GM18867 (cell line): Measurements from ENCODE around the gene YWHAH.
"Not testable (repeated sequence)": the region's sequence is repeated elsewhere in the genome, so short reads cannot be mapped to it uniquely, and the experiment has no call there.

ENCODE experiments used
- ATAC-seq: cut with Tn5 transposase; IDR thresholded peaks from one replicate; pipeline ENCODE4 v1.9.1; 2021; ENCODE audit warnings: mild to moderate bottlenecking, moderate library complexity; ENCODE audit not compliant: unreplicated experiment

YWHAH gene

DNA sequence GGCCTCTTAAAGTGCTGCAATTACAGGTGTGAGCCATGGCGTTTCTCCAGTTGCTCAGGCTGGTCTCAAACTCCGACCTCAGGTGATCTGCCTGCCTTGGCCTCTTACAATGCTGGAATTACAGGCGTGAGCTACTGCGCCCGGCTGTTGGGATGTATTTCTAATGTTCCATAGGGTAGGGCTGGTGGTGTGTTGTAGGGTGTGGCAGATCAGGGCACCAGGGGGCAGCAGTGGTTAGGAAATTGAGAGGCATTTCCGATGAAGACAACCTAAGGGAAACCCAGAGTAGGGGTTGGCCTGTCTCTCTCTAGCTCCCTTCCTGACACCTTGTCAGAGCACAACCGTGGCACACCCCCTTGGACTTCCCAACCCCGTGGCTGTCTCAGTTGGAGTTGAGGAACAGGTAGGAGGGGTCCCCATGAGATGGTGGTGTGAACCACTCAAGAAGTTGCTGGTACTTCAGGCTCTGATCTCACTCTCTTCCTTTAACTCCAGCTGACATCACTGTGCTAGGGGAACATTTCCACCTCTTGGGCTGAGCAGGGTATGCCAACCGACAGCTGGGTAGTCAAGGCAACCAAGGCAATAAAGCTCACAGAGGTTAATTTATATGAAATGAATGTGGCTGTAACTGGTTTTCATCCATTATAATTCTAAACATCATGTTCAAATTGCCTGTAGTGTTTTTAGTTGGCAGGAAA lies 33.0 kb downstream of the YWHAH start:
- peak; percentile 41 for ATAC-seq

DNA sequence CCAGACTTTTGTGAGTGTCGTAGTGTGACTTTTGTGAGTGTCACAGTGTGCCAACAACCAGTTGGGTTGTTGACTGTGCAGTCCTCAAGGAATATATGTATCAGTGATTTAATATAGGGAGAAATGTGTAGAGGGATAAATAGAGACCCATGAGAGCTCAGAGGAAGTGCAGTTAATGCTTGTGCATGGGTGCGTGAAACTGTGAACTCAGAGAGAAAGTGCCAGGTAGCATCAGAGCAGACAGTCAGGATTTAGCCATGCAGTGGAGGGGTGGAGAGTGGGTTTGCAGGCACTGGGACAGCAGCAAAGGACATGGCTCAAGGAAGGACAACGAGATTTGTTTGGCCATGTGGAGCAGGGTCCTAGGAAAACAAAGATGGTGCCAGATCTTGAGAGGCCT lies 33.6 kb downstream of the YWHAH start:
- no peak for ATAC-seq

DNA sequence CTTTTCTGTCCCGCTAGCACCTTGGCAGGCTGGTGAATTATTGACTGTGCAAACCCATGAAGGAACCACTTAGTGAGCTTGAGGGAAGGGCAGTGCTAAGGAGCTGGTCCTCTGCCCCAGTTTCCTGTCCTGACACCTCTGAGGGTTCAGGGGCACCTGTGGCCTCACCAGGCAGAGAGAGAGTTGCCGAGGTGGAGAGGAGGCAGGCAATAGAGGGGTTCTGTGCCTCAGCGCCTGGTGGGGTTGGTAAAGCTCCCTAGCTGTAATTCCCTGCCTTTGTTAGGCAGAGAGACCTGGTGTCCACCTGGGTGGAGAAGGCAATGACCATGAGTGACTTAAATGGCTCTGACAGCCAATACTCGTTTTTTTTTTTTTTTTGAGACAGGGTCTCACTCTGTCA lies 36.3 kb downstream of the YWHAH start:
- no peak for ATAC-seq

DNA sequence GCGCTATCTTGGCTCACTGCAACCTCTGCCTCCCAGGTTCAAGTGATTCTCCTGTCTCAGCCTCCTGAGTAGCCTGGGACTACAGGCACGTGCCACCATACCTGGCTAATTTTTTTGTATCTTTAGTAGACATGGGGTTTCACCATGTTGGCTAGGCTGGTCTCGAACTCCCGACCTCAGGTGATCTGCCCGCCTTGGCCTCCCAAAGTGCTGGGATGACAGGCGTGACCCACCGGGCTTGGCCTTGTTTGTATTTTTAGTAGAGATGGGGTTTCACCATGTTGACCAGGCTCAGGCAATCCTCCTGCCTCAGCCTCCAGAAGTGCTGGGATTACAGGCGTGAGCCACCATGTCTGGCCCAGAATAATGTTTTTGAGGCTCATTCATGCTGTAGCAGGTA lies 37.6 kb downstream of the YWHAH start:
- not testable (repeated sequence) for ATAC-seq

DNA sequence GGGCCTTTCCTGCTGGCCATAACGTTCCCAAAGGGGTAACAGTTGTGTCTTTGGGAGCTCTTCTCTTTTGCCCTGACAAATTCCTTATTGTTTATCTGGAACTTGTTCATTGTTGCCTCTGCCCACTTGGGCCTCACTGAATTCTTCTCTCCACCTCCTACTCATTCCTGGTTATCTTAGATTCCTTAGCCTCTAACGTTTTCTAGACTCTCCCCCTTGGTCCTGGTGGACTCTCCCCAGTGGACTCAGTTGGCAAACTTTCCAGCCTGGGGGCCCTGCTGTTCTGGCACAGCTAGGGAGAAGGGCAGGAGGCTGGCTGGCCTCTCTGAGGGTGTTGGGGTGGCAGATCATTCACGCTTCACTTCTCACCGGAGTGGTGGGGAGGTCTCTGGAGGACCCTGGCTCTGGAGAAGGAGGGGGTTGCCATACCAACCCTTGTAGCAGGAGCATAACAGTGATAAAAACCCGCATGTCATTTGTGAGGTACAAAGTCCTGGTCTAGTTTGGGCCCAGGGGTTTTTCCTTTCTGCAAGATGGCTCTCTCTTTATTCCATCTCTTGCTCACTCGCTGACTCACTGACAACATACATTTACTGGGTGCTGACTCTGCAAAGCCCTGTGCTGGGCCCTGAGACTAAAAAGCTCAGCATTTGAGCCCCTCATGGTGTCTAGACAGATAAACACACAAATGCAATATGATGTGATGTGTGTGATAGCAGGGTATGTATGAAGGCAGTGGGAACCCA lies 39.7 kb downstream of the YWHAH start:
- no peak for ATAC-seq

DNA sequence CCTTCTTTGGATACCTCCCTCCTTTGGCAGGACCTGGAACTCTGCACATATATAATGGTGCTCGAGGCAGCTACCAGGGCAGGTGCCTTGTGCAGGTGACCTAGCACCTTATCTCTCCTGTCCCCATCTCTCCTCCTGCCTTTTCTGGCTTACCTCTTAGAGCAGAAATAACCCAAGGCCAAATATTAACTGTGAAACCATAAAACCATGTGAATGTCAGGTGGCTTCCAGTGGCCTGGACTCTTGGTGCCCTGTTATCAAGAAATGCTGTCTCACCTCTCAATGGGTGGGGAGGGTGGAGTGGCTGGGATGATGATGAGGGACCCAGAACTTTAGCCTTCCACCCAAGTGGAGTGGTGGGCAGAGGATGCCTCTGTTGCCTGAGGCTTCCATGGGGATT lies 42.9 kb downstream of the YWHAH start:
- ATAC-seq = no peak

DNA sequence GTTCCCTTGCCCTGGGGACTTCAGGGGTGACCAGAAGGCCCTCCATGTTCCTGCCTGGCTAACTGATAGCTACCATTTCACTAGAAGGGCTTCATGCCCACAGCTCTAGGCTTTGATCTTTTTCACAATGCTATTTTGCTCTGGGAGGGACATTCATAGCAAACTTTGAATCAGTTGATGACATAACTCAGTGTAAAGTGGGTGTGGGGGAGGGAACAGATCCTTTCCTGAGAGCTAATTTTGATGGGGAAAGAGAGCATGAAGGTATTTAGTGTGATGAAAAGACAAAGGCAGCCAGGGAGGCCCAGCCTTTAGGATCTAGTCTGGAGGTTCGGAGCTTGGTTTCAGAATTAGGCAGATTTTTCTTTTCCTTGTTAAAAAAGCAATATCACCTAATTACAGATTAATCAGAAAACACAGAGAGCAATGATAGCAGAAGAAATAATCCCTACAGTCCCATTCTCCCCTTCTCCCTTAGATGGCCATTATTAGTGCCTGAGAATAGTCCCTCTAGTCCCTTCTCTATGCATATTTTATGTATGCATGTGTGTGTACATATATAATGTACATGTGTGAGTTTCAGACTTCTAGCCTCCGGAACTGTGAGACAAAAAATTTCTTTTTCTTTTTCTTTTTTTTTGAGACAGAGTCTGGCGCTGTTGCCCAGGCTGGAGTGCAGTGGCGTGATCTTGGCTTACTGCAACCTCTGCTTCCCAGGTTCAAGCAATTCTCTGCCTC lies 46.9 kb downstream of the YWHAH start:
- ATAC-seq = no peak

DNA sequence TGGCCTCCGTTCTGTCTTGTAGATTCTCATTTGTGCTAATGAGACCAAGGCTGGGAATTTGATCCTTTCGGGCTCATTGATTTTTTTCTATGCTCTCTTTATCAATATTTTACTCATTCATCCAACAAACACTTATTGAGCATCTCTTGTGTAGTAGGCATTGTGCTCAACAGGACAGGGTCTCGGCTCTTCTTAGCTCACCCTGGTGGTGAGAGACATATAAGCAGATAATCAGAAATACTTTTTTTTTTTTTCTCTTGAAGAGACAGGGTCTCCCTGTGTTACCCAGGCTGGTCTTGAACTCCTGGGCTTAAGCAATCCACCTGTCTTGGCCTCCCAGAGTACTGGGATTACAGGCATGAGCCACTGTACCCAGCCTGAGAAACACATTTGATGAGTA lies 50.7 kb downstream of the YWHAH start:
- no peak for ATAC-seq

DNA sequence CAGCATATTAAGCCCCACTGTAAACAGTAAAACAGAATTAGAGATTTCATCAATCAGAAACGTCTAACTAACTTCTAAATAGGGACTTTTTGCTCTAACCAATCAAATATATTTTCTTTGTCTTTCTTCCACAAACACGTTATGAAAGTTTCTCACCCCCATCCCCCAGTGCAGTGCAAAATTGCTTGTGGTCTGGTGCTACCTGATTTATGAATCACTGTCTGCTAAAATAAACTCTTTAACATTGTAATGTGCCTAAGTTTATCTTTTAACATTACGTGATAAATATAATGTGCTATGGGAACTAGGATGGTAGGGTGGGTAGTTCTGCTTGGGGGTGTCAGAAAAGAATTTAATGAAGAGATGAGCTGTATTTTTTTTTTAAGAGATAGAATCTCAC lies 51.5 kb downstream of the YWHAH start:
- no peak for ATAC-seq

DNA sequence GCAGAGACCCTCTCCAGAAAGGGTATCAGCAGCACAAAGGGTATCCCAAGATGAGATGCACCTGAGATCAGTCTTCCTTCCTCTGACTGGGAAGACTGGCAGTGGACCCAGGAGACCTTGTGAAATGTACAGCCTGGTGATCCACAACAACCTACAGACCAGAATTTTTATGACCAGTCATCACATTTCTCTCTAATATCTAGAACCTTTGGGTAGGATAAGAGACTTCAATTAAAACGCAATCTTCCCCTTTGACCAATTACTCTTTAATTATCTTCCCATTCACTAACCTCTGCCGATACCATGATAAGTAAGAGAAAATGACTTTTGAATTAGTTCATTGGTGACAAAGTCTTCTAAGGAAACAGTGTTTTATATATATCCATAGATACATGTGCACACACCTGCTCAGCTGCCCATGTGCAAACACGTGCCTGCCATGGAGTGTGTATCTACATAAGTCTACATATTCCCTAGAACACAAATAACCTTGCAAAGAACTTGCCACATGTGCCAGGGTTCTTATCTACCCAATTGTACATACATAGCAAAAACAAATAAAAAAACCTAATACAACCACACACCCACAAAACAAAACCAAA lies 54.5 kb downstream of the YWHAH start:
- no peak for ATAC-seq

DNA sequence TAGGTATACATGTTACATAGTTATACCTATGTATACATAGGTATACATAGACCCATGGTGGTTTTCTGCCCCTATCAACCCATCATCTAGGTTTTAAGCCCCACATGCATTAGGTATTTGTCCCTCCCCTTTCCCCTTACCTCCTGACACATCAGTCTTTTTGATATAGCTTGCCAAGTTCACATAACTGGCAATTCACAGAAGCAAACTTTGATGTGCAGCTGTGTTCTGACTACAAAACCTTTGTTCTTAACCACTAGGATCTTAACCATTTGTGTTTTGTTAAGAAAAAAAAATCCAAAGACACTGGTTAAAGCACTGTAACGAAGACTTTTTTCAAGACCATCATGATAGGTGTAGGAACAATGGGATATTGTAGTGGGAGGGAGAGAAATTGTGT lies 55.8 kb downstream of the YWHAH start:
- no peak for ATAC-seq

DNA sequence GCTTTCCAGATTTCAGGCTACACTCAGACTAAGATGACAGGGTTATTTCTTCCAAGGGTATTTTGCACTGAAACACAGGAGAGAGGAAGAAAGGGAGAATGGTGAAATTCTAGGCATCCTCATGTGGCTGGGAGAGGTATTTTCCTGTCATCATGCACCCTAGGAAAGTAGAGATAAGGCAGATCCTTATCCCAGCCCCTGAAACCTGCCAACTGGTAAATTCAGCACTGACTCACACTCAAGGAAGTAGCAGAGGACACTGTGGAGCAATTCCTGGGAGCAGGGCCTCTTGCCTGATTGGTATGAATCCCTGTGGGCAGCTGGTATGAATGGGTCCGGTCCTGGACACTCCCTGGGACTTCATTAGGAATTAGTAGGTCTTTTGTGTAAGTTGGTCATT lies 61.1 kb downstream of the YWHAH start:
- ATAC-seq = no peak
